HG03571 (cell line): Measurements from ENCODE around the gene ALG14.

Source experiments
- ATAC-seq: cut with Tn5 transposase; IDR thresholded peaks from one replicate; pipeline ENCODE4 v1.9.1; 2021; ENCODE audit not compliant: unreplicated experiment

Gene ALG14

GRCh38 chr1:94986783-94987182, 86.0 kb downstream of the ALG14 start:
- ATAC-seq = no peak

- no peak for ATAC-seq
Measured at GRCh38 chr1:94983171-94983739, 89.5 kb downstream of the ALG14 start.

GRCh38 chr1:94982398-94982797, 90.4 kb downstream of the ALG14 start:
- ATAC-seq = no peak

- ATAC-seq = no peak
Measured at GRCh38 chr1:94981575-94981973, 91.2 kb downstream of the ALG14 start.

- ATAC-seq = no peak
Measured at GRCh38 chr1:94980582-94981574, 91.9 kb downstream of the ALG14 start.

- ATAC-seq = no peak
Measured at GRCh38 chr1:94979656-94980581, 92.8 kb downstream of the ALG14 start.

- no peak for ATAC-seq
Measured at GRCh38 chr1:94979131-94979530, 93.6 kb downstream of the ALG14 start.

- ATAC-seq = no peak
Measured at GRCh38 chr1:94978401-94978800, 94.3 kb downstream of the ALG14 start.

GRCh38 chr1:94976971-94977548, 95.7 kb downstream of the ALG14 start:
- no peak for ATAC-seq

GRCh38 chr1:94974824-94975223, 97.9 kb downstream of the ALG14 start:
- ATAC-seq = no peak

GRCh38 chr1:94974241-94974640, 98.5 kb downstream of the ALG14 start:
- no peak for ATAC-seq

GRCh38 chr1:94973309-94973922, 99.3 kb downstream of the ALG14 start:
- no peak for ATAC-seq

- no peak for ATAC-seq
Measured at GRCh38 chr1:94971491-94971924, 101.2 kb downstream of the ALG14 start.

- ATAC-seq = no peak
Measured at GRCh38 chr1:94970783-94971182, 102.0 kb downstream of the ALG14 start.

- ATAC-seq = no peak
Measured at GRCh38 chr1:94969137-94969536, 103.6 kb downstream of the ALG14 start.

- no peak for ATAC-seq
Measured at GRCh38 chr1:94966033-94966432, 106.7 kb downstream of the ALG14 start.

- no peak for ATAC-seq
Measured at GRCh38 chr1:94963864-94964263, 108.9 kb downstream of the ALG14 start.

GRCh38 chr1:94962409-94963265, 110.1 kb downstream of the ALG14 start:
- ATAC-seq = peak; percentile 96

GRCh38 chr1:94961988-94962387, 110.8 kb downstream of the ALG14 start:
- ATAC-seq = no peak
